Measurements from ENCODE around the gene PACS1. TPM values are rescaled to one million over a fixed set of nuclear protein-coding genes. Genes with fewer than 3 reads are reported as not detected.
A peak's percentile ranks its signal among the peaks of the same experiment; 100 is the strongest.

The PACS1 gene
- total RNA-seq, 1 donor from 2014 or later, result 74.4 TPM

GRCh38 chr11:66048547-66049323 lies 21.3 kb upstream of the PACS1 start, which contains the start of gene GAL3ST3:
Gene GAL3ST3, minus strand, starts transcription at chr11:66049161. Its CDS starts 3,746 bp downstream, at chr11:66045415.
- no peak for DNase-seq (ENCODE audit: extremely low read depth, low read depth, low spot score)

DNA sequence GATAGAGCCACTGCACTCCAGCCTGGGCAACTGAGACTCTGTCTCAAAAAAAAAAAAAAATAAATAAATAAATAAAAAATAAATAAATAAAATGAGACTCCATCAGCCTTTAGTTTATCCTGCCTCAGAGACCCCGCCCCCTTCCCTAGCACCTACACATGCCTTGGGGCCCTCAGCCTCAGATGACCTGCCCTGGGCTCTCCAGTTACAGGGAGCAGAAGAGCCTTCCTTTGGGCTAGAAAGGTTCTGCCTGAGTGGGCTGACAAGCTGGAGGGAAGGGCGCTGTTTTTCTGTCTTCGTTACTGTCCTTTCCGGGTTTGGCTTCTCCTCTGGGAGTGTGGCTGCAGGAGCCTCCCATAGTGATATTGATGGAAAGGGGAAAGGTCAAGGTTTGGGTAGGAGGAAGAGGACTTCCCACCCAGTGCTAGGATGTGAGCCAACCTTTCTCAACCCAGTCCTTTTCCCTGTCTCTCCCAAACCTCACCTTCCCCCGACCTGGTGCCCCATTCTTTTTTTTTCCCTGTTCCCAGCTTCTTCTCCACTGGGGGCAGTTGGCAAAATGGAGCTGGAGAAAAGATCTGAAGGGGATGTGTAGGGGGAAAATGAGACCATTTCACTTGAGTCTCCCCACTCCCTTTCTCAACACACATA lies 19.4 kb upstream of the PACS1 start:
- DNase-seq (ENCODE audit: extremely low read depth, low read depth, low spot score), result no peak

DNA sequence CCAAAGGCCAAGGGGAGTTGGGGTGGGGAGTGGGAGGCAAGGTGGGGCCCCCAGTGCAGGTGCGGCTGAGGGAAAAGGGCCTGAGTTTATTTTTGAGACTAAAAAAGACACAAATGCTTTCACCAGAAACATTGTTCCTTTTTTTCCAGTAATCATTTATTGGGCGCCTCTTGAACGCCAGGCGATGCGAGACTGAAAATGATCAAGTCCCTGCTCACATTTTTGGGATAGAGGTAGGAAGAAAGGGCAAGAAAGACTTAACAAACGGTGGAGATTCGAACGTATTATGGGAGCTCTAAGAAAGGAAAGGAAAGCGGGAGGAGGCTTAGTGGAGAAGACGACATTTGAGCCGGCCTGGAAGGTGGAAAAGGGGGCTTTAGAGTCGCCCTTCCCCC lies 18.7 kb upstream of the PACS1 start:
- no peak for DNase-seq (ENCODE audit: extremely low read depth, low read depth, low spot score)

- DNase-seq (ENCODE audit: extremely low read depth, low read depth, low spot score), result peak; percentile 71
Observed at GRCh38 chr11:66051766-66052663, 18.1 kb upstream of the PACS1 start, which contains the start of gene SF3B2. Gene SF3B2, plus strand, starts transcription at chr11:66052364. Its CDS starts 21 bp downstream, at chr11:66052385.

GRCh38 chr11:66052664-66052982 lies 17.4 kb upstream of the PACS1 start:
- DNase-seq (ENCODE audit: extremely low read depth, low read depth, low spot score), result no peak

- no peak for DNase-seq (ENCODE audit: extremely low read depth, low read depth, low spot score)
Observed at GRCh38 chr11:66055021-66055420, 15.1 kb upstream of the PACS1 start.

DNA sequence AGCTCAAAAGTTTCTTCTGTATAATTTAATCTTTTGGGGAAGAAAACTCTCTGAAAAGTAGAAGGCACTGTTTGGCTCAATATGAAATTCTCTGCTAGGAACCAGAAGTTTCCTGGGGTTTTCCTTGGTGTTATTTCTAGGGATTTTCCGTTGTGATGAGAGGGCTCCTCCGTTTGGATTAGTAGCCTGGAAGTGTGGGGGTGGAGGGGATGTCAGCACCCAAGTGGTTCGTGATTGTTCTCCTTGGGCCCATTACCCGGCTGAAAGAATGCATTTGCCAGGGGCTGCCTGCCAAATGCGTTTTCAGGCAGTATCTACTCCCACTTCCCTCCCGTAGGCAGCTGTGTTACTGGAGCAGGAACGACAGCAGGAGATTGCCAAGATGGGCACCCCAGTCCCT lies 13.6 kb upstream of the PACS1 start:
- no peak for DNase-seq (ENCODE audit: extremely low read depth, low read depth, low spot score)

DNA sequence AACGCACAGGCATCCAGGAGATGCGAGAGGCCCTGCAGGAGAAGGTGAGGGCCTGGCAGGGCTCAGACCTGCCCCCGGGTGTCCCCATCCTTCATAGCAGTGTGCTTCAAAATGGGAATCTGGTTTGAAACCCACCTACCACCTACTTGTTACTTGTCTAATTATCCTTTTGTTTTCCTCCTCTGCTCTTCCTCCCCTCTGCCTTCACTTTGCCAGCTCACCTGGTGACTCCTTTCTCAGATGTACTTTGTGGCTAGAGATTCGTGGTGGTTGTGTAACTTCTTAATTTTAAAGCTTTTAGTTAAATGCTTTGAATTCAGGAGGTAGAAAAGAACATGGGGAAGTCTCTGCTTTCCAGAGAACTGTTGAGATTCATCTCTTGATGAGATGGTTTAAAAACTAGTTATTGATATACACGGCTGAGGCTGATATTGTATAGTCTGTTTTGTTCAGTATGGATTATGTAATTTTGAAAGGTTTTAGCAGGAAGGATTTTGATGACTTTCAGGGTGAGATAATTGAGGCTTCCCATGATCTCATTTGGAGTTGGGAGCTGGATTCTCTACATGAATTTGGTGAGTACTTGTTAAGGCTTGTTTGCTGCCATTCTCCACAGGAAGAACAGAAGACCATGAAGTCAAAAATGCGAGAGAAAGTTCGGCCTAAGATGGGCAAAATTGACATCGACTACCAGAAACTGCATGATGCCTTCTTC lies 9.9 kb upstream of the PACS1 start:
- DNase-seq (ENCODE audit: extremely low read depth, low read depth, low spot score), result no peak

- DNase-seq (ENCODE audit: extremely low read depth, low read depth, low spot score), result no peak
Observed at GRCh38 chr11:66061268-66061667, 8.8 kb upstream of the PACS1 start.

DNA sequence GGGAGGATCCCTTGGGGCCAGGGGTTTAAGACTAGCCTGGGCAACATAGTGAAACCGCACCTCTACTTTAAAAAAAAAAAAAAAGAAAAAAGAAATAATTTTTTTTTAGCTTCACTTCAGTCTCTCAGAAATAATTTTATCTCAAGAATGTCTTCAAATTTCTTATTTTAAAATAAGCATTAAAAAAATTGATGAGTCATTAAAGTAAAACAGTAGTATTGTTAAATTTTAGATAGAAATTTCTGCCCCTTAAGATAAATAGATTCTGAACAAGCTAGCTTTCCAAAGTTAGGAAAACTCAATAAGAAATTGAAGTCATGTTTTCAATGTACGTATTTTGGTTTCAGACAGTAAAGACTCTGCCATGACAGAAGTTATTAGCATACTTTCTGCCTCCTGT lies 7.7 kb upstream of the PACS1 start:
- no peak for DNase-seq (ENCODE audit: extremely low read depth, low read depth, low spot score)

- no peak for DNase-seq (ENCODE audit: extremely low read depth, low read depth, low spot score)
Observed at GRCh38 chr11:66063900-66064299, 6.2 kb upstream of the PACS1 start.

- no peak for DNase-seq (ENCODE audit: extremely low read depth, low read depth, low spot score)
Observed at GRCh38 chr11:66064571-66064970, 5.5 kb upstream of the PACS1 start.

- no peak for DNase-seq (ENCODE audit: extremely low read depth, low read depth, low spot score)
Observed at GRCh38 chr11:66066751-66067150, 3.3 kb upstream of the PACS1 start.

DNA sequence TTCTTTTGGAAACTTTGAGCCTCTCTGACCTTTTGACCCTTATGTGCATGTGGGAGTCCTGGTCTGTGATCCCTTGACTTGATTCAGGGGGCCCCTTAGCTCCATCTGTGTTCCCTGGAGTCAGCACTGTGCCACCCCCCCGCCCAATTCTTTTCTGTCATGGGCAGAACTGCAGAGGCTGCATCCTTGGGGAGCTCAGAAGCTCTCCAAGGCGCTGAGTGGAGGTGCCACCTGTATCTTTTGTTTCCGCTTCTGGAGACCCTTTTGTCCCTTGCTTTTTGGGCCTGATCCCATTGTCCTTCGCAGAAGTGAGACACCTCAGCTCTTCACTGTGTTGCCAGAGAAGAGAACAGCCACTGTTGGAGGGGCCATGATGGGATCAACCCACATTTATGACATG lies 2.4 kb upstream of the PACS1 start:
- DNase-seq (ENCODE audit: extremely low read depth, low read depth, low spot score), result no peak

- no peak for DNase-seq (ENCODE audit: extremely low read depth, low read depth, low spot score)
Observed at GRCh38 chr11:66068154-66068821, 1.8 kb upstream of the PACS1 start.

DNA sequence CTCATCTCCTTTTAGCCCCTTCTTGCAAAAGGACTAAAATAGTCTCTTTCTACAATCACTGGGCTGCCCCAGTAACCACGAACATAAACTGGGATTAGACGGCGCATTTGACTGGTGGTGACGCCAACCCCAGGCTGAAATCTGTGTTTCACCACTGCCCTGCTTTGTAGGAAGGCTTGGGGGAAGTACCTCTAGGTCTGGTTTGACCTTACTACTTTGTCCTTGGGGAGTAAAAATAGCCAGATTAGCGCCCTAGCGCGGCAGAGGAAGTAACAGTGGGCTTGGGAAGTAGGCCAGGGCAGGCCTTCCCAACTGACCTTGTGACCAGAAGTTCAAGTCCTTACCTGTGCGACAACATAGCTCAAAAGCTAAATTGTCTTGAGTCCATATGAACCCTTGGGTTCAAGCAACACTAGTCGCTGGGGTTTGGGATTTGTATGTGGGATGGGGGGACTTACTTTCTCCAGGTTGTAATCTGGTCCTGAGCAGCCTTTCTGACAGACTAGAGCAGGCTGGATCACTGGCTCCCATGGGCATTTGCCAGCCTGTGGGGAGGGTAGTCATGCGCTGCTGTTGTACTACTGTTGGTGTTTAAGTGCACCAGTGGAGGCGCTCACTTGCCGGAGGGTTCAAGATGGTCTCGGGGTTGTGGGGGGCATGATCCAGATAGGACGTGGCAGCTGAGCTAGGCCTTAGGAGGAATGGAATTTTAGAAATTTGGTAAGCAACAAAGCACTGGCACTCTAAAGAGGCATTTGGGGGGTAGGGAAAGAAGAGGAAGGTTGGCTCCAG lies 953 bp upstream of the PACS1 start:
- no peak for DNase-seq (ENCODE audit: extremely low read depth, low read depth, low spot score)

DNA sequence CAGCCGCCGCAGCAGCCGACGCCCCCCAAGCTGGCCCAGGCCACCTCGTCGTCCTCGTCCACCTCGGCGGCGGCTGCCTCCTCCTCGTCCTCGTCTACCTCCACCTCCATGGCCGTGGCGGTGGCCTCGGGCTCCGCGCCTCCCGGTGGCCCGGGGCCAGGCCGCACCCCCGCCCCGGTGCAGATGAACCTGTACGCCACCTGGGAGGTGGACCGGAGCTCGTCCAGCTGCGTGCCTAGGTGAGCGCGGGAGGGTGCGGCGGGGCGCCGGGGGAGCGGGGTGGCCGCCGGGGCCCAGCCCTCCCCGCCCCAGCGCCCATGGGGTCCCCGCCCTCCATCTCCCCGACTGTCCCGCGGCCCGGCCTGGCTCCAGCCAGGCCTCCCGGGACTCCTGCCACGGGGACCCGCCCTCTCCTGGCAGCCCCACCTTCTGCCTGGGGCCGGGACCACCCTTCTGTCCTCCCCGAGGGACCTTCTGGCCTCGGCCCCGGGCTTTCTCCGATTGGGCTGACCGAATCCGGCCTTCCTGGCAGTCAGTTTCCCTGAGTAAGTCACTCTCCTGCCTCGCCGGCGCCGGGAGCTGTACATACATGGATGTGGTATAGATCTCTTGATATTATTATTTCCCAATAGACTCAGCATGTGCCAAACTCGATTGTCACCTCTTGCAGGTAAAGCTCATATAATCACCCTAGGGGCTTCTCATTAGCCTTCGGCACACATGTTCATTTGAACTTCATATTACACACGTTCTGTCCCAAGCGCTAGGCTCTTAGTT lies 720 bp downstream of the PACS1 start:
- no peak for DNase-seq (ENCODE audit: extremely low read depth, low read depth, low spot score)

GRCh38 chr11:66071381-66071801 lies 1.3 kb downstream of the PACS1 start:
- no peak for DNase-seq (ENCODE audit: extremely low read depth, low read depth, low spot score)

GRCh38 chr11:66072081-66072480 lies 2.0 kb downstream of the PACS1 start:
- no peak for DNase-seq (ENCODE audit: extremely low read depth, low read depth, low spot score)

All from glomerular endothelial cell (primary cell).